CD1c-positive myeloid dendritic cell (primary cell): ENCODE data around the gene CBLL2.
"Not testable (repeated sequence)": the region's sequence is repeated elsewhere in the genome, so short reads cannot be mapped to it uniquely, and the experiment has no call there.

Experiments used
- DNase-seq: peaks from one replicate; pipeline ENCODE4 v3.0.0-alpha.2; 2016; ENCODE audit errors: extremely low spot score

The CBLL2 gene, protein sequence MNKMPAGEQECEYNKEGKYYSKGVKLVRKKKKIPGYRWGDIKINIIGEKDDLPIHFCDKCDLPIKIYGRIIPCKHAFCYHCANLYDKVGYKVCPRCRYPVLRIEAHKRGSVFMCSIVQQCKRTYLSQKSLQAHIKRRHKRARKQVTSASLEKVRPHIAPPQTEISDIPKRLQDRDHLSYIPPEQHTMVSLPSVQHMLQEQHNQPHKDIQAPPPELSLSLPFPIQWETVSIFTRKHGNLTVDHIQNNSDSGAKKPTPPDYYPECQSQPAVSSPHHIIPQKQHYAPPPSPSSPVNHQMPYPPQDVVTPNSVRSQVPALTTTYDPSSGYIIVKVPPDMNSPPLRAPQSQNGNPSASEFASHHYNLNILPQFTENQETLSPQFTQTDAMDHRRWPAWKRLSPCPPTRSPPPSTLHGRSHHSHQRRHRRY

DNA sequence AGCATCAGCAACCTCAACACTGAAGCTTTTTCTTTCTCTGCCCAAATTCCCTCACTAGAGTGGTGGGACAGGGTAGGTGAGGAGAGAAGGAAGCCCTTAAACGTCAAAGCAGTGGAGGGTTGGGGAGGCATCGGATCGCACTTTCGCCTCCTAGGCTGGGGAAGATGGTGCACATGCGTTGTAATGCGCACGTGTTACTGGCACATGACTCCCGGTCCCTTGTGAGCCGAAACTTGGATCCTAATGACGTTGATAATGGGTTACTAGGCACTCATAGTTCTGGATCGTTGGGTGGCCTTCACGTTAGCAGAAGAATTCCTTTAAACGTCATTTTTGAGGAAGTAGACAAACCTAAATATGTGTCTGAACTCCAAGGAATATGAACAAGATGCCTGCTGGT, at the start of gene CBLL2:
TSS of gene CBLL2 (plus strand) at position 301 of the 400 bp plus-strand sequence. CDS start at position 380, 79 bp downstream.
- no peak for DNase-seq

DNA sequence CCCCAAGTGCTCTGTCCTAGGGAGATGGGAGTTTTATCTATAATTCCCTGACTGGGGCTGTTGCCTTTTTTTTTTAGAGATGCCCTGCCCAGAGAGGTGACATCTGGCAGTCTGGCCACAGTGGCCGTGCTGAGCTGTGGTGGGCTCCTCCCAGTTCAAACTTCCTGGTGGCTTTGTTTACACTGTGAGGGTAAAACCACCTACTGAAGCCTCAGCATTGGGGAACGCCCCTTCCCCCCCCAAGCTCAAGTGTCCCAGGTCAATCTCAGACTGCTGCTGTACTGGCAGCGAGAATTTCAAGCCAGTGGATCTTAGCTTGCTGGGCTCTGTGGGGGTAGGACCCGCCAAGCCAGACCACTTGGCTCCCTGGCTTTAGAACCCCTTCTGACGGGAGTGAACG, 38.3 kb upstream of the CBLL2 start:
- no peak for DNase-seq

DNA sequence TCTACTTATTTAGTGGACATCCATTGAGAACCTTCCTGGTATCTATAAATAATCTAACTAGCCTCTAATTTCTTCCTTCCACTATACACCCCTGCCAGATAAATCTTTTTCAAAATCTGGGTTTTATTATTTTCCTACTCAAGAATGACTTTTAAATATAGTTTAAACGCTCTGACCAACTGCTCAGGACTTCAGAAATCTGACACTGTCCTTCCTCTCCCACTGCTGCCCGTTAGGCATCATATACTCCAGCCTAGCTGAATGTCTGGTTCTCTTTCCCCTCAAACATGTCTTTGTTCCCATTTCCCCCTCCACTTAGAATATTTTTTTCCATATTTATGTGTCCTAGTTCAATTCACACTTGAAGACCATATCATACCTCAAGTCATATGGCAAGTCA, 35.2 kb upstream of the CBLL2 start:
- DNase-seq: no peak

DNA sequence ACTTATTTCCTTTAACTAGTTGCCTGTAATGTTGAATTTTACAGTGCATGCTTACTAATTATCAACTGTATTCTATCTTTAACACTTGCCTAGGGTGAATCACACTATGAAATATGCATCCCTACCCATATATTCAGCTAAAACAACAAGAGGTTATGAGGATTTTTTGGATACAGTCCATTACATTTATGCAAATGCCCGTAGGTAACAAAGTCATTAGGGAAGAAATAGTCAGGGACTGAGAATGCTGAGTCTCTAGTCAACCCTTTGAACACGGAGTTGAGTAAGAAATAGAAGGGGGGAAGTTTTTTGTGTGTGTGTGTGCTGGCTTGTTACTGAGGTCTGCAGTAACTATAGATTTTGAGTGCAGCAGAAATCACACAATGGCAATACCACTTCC, 26.1 kb upstream of the CBLL2 start:
- no peak for DNase-seq

DNA sequence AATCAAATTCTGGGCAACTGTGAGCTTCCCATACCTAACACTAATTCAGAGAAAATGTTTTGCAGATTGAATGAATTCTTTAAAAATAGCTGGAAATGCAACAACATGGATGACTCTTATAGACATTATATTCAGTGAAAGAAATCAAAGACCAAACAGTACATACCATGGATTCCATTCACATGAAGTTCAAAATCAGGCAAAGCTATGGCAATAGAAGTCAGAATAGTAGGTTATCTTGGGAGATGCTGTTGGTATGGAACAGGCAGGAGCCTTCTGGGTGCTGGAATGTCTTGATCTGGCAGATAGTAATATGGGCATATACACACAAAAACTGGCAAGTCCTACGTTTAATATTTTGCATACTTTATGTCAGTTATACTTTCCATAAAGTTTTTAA, 25.5 kb upstream of the CBLL2 start:
- no peak for DNase-seq

DNA sequence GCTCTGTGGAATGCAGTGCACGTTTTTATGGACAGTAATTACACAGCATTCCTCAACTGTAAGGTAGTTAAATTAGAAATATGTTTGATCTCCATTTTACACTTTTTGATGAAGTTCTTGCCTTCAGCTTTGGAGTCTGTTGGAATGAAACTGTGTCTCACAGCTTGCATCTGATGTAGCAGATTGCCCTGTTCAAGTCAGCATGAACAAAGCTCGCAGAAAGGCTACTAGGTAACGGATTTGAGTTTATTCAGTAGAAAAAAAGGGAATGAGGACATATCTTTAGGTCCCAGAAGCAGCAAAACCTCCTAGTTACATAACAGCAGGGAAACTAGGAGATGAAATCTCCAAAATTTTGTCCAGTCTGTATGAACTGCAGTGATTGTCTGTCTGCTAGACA, 24.3 kb upstream of the CBLL2 start:
- no peak for DNase-seq

DNA sequence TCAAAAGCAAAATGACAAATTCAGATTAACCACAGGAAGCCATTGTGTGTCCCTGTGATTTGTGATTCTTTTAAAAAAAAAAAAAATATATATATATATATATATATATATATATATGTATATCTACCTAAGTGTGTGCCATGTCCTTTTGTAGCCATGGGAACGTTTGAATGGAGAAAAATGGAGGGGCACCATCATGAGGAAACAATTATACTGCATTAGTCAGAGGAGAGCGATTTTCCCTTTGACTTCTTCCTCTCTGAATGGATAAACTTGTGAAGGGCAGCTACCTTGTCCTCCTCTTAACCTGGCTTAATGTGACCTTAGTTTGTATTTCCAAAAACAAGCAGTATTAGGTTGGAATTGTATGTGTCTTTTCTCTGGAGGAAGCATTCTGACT, 23.3 kb upstream of the CBLL2 start:
- no peak for DNase-seq

DNA sequence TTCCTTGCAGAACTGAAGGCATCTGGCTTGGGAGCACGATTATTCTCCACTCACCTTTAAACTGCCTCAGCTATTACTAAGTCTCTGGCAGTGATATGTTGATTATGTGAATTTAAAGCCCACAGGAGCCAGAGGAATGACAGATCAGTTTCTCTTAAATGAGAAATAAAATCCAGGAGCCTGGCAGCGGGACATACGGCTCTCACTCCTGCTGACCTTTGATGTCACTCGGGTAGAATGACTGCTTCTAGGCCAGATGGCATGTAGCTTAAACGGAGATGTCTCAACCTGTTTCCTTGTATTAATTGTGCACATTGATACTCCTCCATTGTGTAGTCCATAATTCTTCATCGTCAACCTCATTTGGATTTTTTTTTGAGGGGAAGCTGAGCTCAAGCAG, 4.0 kb upstream of the CBLL2 start:
- DNase-seq: no peak

DNA sequence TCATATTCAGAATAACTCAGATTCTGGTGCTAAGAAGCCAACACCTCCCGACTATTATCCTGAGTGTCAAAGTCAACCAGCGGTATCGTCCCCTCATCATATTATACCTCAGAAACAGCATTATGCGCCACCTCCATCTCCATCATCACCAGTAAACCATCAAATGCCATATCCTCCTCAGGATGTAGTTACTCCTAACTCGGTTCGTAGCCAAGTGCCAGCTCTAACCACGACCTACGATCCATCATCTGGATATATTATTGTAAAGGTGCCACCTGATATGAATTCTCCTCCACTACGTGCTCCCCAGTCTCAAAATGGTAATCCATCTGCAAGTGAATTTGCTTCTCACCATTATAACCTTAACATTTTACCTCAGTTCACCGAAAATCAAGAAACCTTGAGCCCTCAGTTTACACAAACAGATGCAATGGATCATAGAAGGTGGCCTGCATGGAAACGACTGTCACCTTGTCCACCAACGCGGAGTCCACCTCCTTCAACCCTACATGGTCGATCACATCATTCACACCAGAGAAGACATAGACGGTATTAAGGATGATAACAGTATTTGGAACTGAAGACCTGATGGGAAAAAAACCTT, 1.1 kb downstream of the CBLL2 start:
- no peak for DNase-seq

DNA sequence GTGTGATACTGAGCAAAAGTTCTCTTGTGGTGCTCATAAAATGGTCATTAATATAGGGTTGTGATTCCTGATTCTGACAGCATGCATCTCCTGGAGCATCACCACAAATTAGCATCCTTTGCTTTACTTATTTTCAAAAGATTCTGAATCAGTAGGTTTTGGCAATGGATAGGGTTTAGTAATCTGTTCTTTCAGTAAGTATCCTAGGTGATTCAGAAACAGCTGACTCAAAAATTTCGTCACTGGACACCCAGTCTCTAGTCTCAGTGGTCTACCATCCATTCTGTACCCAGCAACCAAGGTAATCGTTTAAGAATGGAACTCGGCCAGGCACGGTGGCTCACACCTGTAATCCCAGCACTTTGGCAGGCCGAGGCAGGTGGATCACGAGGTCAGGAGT, 4.1 kb downstream of the CBLL2 start:
- DNase-seq: no peak

DNA sequence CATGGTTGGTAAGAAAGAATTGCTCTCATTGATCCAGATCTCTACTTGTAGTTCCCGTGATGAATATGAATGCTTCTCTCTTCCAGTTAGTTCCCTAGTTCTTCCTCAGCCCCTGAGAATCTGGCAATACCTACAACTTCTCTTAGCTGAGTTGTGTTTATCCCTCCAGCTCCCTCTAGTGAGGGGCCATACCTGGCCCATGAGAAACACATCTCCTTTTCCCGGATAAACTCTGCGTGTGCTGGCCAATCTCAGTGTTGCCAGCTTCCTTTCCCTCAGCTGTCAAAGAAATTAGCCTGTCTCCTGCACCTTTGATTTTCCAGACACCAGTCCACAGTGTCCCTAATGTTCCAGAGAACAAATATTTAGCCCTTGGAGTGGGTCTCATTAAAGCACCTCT, 5.7 kb downstream of the CBLL2 start:
- no peak for DNase-seq

DNA sequence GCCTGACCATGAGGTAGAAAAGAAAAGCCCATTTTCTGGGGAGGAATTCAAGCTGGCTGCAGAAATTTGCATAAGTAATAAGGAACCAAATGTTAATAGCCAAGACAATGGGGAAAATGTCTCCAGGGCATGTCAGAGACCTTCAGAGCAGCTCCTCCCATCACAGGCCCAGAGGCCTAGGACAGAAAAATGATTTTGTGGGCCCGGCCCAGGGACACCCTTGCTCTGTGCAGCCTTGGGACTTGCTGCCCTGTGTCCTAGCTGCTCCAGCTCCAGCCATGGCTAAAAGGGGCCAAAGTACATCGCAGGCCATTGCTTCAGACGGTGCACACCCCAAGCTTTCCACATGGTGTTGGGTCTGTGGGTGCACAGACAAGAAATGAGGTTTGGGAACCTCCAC, 16.5 kb downstream of the CBLL2 start:
- not testable (repeated sequence) for DNase-seq

DNA sequence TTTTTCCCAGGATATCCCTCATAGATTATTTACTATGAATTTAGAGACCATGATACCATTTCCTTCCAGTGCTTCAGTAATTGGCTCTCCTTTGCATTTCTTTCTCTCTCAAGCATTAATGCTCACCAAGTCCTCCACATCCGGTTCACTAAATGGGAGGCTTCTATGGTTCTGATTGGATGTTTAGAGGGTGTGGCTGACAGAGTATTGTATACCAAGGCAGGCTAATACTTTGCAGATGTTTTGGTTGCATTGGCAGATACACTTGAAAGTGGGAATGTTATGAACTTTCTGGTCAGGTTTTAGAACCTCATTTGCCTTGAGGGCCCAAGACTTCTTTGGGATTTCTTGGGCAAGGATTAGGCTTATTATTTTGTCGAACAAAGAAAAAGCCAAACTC, 24.2 kb downstream of the CBLL2 start:
- DNase-seq: no peak

DNA sequence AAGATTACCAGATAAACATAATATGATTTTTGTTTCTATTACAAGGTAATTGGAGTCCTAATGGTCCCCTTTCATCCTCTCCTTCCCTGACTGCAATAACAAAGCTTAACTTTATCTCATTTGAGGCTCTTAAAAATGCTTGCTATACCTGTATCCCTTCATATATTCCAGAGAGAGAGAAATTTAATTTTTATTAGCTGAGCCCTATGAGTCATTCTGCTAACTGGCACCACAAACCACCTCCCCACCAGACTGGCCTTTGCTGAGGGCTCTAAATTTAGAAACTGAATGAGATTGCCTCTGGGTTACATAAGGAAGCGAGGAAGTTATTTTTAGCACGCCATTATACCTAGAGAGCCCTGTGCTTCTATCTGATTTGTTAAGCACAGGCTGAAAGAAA, 27.4 kb downstream of the CBLL2 start:
- no peak for DNase-seq

DNA sequence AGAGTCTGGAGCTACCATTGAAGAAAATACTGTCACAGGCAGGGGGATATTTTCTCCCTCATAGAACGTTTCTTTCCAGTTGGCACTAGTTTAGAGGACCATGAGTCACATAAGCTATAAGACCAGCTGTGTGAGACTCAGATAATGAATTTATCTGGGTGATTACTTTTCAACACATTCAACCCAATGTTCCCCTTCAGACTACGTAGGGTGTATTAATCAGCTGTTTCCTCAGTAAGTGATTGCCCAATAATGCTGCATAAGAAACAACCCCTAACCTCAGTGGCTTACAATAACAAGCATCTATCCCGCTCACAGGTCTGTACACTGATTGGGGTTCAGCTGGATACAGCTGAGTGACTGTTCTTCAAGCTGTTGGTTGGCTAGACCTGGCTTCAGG, 38.1 kb downstream of the CBLL2 start:
- DNase-seq: no peak

DNA sequence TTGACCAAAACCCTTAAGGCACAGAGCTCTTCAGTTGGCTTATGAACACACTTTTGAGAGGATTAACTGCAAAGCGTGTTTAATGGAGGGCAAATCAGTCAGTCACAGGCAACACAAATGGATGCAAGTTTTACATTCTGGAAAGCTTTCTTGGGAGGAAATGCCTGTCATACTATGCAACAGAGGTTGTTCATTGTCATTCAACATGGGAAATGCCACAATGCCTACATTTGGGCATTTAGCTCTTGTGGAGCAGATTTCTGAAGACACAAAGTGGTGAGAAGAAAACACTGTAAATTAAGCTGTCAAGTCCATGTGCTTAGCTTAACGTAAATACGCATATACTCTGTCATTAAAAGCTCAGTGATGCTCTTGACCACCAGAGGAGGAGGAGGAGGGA, 41.1 kb downstream of the CBLL2 start:
- no peak for DNase-seq

DNA sequence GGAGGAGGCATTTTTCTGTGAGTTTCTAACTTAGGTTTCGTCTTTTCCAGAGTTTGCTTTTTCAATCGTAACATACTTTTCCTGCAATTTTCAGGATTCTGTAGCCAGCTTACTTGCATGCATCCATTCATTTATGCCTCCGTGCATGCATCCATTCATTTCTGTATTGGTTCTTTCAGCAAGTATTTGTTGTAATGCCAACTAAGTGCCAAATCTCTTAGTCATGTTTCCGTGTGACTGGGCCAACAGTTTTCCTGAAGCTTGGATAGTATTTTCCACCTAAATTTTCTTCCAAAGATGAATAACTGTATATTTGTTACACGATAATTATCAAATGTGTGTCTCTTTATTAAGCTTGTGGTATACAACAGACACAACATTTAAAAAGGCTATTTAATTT, 41.5 kb downstream of the CBLL2 start:
- DNase-seq: no peak

DNA sequence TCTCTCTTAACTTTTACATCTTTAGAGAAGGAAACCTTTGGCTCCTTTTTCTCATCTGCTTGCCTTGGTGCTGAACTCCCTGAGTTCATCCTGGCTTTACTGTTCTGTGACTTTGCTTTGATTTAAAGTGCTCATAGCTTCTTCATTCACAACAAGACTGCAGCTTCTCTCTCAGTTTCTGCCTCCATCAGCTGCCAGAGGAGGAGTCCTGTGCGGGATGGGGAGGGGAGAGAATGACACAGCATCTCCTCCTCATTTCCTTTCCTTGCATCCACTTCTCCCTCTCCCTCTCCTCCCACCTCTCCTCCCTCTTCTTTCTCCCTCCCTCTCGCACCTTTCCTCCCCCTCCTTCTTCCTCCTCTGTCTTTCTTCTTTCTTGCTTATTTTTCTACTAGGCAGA, 42.0 kb downstream of the CBLL2 start:
- no peak for DNase-seq

DNA sequence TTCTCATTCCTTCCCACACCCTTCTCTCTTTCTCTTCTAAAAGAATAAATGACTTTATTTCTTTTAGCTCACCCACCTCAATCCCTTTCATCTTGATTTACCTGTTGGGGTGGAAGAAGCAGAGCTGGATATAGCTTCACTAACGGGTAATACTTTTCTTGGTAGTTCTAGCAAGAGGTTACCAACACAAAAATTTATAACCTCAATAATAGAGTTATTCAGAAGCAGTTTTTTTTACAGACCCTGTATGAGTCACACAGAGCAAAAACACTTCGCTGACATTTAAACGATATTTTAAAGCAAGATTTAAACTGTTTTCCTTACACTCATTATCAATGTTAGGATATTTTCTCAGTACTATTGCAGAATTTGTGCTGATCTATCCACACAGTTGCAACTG, 42.4 kb downstream of the CBLL2 start:
- no peak for DNase-seq

DNA sequence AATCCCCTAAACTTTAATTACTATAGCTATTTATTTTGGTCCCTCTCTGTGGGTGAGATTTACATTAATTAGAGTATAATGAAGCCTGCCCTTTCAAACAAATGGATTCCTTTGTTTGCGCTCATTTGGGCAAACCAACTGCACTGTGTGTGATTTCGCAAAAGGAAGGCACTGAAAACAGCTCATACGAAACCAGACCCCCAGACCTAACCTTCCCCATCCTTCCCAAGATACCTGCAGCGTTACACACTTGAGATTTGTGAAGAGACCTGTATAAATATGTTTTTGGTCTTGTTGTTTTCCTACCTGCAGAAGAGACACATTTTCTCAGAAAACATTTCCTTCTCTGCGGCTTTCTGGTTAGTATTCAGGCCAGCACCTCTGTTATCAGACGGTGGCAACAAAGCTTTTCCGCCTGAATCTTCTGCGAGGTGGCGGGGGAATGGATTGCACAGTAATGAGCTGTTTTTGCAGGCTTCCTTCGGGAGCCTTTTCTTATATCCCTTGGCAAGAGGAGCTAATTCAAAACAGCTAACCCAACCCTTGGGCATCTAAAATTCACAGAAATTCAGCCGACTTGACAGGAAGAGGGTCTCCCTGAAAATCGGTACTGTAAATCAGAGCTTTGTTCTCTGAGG, 47.6 kb downstream of the CBLL2 start:
- no peak for DNase-seq

DNA sequence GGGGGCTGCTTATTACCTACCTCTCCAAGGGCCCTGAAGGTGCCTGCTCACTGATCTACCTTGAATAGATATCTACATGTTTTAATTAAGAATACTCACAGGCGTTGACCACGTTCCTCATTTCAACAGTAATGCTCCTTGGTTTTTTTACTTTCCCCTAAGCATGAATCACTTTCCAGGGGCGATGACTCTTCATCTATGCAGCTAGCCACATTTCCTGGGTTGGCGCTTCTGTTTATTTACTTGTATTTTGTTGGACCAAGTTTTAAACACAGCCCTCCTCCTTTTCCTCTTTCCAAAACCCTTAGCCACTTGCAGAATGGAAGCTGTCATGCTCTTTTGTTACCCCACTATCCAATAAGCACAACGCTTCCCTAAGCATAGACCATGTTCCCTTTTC, 50.8 kb downstream of the CBLL2 start:
- DNase-seq: no peak
